Large intestine (tissue), 3 donors: ENCODE measurements around the gene VPS54. TPM values are rescaled to one million over a fixed set of nuclear protein-coding genes. Genes with fewer than 3 reads are reported as not detected.
"Not testable (repeated sequence)": the region's sequence is repeated elsewhere in the genome, so short reads cannot be mapped to it uniquely, and the experiment has no call there.

Source experiments
- DNase-seq, 2 donors: peaks; one replicate each; pipeline versions ENCODE4 v3.0.0 to v3.0.0-alpha.2; 2013
- H3K27ac ChIP-seq: one replicate; pipeline ENCODE4 v1.5.1; 2013; ENCODE audit warnings: low read length
- H3K27me3 ChIP-seq: 2 replicates; pipeline ENCODE4 v1.6.1; 2013; ENCODE audit warnings: low read length; ENCODE audit not compliant: control insufficient read depth, insufficient read depth
- H3K36me3 ChIP-seq: 2 replicates; pipeline ENCODE4 v1.6.1; 2013; ENCODE audit warnings: low read length; ENCODE audit not compliant: control insufficient read depth, insufficient read depth
- H3K4me1 ChIP-seq: one replicate; pipeline ENCODE4 v1.6.1; 2013; ENCODE audit warnings: low read length; ENCODE audit not compliant: control insufficient read depth, insufficient read depth
- H3K4me3 ChIP-seq: one replicate; pipeline ENCODE4 v1.5.1; 2013; ENCODE audit warnings: low read length
- H3K9me3 ChIP-seq: one replicate; pipeline ENCODE4 v1.6.1; 2013; ENCODE audit warnings: mild to moderate bottlenecking, low read depth, low read length, moderate library complexity; ENCODE audit not compliant: control insufficient read depth
- WGBS: methylation state at CpG from one replicate; pipeline ENCODE4 v1.1.5; 2013; ENCODE audit warnings: low lambda C conversion rate; ENCODE audit not compliant: insufficient coverage; 5-methylcytosine and 5-hydroxymethylcytosine counted together
- polyA plus RNA-seq: library from polyadenylated mRNA; unstranded; fragments of 120-200 nt; gene quantifications from one replicate; pipeline ENCODE4 v1.2.1, GENCODE V29; 2013

The VPS54 gene
- polyA plus RNA-seq, 1 donor = 29.5 TPM

- no peak overlapping the region for H3K27ac ChIP-seq
- no peak overlapping the region for H3K4me3 ChIP-seq
- H3K27me3 ChIP-seq = no peaks in the 10 kb centered on the region
- no peaks in the 10 kb centered on the region for H3K9me3 ChIP-seq
- no peaks in the 10 kb centered on the region for H3K4me1 ChIP-seq
- DNase-seq = no peak
- WGBS = no CpG with 5 or more reads among the region's 14 CpGs
- peaks cover 31% of the 10 kb centered on the region for H3K36me3 ChIP-seq
These were observed 163.6 kb downstream of the VPS54 start for GRCh38 chr2:63855418-63856302.

- Histone ChIP-seq H3K27ac (no peak overlapping the region), H3K4me3 (no peak overlapping the region), H3K36me3 (peaks cover 22% of the 10 kb centered on the region), H3K9me3 (no peaks in the 10 kb centered on the region), H3K27me3 (no peaks in the 10 kb centered on the region), H3K4me1 (peaks cover 7% of the 10 kb centered on the region)
- no peak for DNase-seq
- 58% methylated on average over 2 of the region's 4 CpGs for WGBS
These were observed 165.5 kb downstream of the VPS54 start for GRCh38 chr2:63853527-63854310.

GRCh38 chr2:63851691-63852311, 167.4 kb downstream of the VPS54 start:
- WGBS = no CpG with 5 or more reads among the region's 1 CpG
- H3K27ac ChIP-seq = no peak overlapping the region
- H3K4me1 ChIP-seq = peaks cover 7% of the 10 kb centered on the region
- no peaks in the 10 kb centered on the region for H3K27me3 ChIP-seq
- DNase-seq = no peak
- H3K36me3 ChIP-seq = peaks cover 8% of the 10 kb centered on the region
- H3K9me3 ChIP-seq = no peaks in the 10 kb centered on the region
- no peak overlapping the region for H3K4me3 ChIP-seq

- peaks cover 3% of the 10 kb centered on the region for H3K36me3 ChIP-seq
- peak; percentile 45 to 70 for DNase-seq
- H3K27me3 ChIP-seq = no peaks in the 10 kb centered on the region
- peak overlapping the region; percentile 41 for H3K27ac ChIP-seq
- H3K4me1 ChIP-seq = peaks cover 7% of the 10 kb centered on the region
- H3K4me3 ChIP-seq = no peak overlapping the region
- H3K9me3 ChIP-seq = no peaks in the 10 kb centered on the region
These were observed 168.6 kb downstream of the VPS54 start for GRCh38 chr2:63850649-63851048.

GRCh38 chr2:63850204-63850571, 169.0 kb downstream of the VPS54 start:
- no peak for DNase-seq
- Histone ChIP-seq H3K36me3 (no peaks in the 10 kb centered on the region), H3K4me1 (peaks cover 7% of the 10 kb centered on the region), H3K9me3 (no peaks in the 10 kb centered on the region), H3K27ac (peak overlapping the region; percentile 41), H3K27me3 (no peaks in the 10 kb centered on the region), H3K4me3 (no peak overlapping the region)
- no CpG with 5 or more reads among the region's 1 CpG for WGBS

- WGBS = 42% methylated on average over 6 of the region's 7 CpGs
- Histone ChIP-seq H3K27ac (peak overlapping the region; percentile 41), H3K27me3 (no peaks in the 10 kb centered on the region), H3K4me1 (peaks cover 7% of the 10 kb centered on the region), H3K36me3 (no peaks in the 10 kb centered on the region), H3K4me3 (no peak overlapping the region), H3K9me3 (no peaks in the 10 kb centered on the region)
- DNase-seq = no peak
These were observed 169.6 kb downstream of the VPS54 start for GRCh38 chr2:63849381-63850203.

- not testable (repeated sequence) for H3K27ac ChIP-seq, DNase-seq, H3K4me3 ChIP-seq, H3K36me3 ChIP-seq, H3K4me1 ChIP-seq, H3K27me3 ChIP-seq, H3K9me3 ChIP-seq
- WGBS = no CpG with 5 or more reads among the region's 4 CpGs
These were observed 171.7 kb downstream of the VPS54 start for GRCh38 chr2:63847571-63847970.

- DNase-seq = no peak
- Histone ChIP-seq H3K27ac (no peak overlapping the region), H3K36me3 (no peaks in the 10 kb centered on the region), H3K4me3 (no peak overlapping the region), H3K4me1 (peaks cover 7% of the 10 kb centered on the region), H3K9me3 (no peaks in the 10 kb centered on the region), H3K27me3 (no peaks in the 10 kb centered on the region)
- 60% methylated on average over 1 of the region's 1 CpG for WGBS
These were observed 172.7 kb downstream of the VPS54 start for GRCh38 chr2:63846487-63846886.

GRCh38 chr2:63845866-63846265, 173.4 kb downstream of the VPS54 start:
- H3K4me3 ChIP-seq = no peak overlapping the region
- H3K27ac ChIP-seq = no peak overlapping the region
- no peak for DNase-seq
- H3K36me3 ChIP-seq = no peaks in the 10 kb centered on the region
- no peaks in the 10 kb centered on the region for H3K9me3 ChIP-seq
- peaks cover 7% of the 10 kb centered on the region for H3K4me1 ChIP-seq
- H3K27me3 ChIP-seq = no peaks in the 10 kb centered on the region
- WGBS = 100% methylated on average over 1 of the region's 3 CpGs

- Histone ChIP-seq H3K36me3 (no peaks in the 10 kb centered on the region), H3K27me3 (no peaks in the 10 kb centered on the region), H3K4me3 (no peak overlapping the region), H3K4me1 (peaks cover 9% of the 10 kb centered on the region), H3K27ac (no peak overlapping the region), H3K9me3 (no peaks in the 10 kb centered on the region)
- DNase-seq = no peak
- WGBS = no CpG with 5 or more reads among the region's 3 CpGs
These were observed 174.6 kb downstream of the VPS54 start for GRCh38 chr2:63844616-63845015.
